ENCODE data around the gene CCDC134.

The CCDC134 gene

GRCh38 chr22:41822317-41823057, 22.0 kb downstream of the CCDC134 start:
- Histone ChIP-seq H3K36me3 (ENCODE audit: control insufficient read depth, insufficient read depth, low read length) (peaks cover 7% of the 10 kb centered on the region), H3K4me1 (ENCODE audit: control insufficient read depth, insufficient read depth, low read length, poor library complexity, severe bottlenecking) (peaks cover 2% of the 10 kb centered on the region), H3K9me3 (ENCODE audit: control insufficient read depth, low read length) (no peaks in the 10 kb centered on the region), H3K4me3 (ENCODE audit: insufficient read depth, low read depth, low read length, poor library complexity, severe bottlenecking) (no peak overlapping the region), H3K27ac (ENCODE audit: insufficient read depth, low read length, poor library complexity, severe bottlenecking) (peak overlapping the region; percentile 0), H3K27me3 (replicated peaks; ENCODE audit: control insufficient read depth, insufficient read depth, low read length, poor library complexity, severe bottlenecking) (no peaks in the 10 kb centered on the region)
- DNase-seq: no peak

GRCh38 chr22:41823797-41824196, 23.3 kb downstream of the CCDC134 start:
- Histone ChIP-seq H3K27me3 (replicated peaks; ENCODE audit: control insufficient read depth, insufficient read depth, low read length, poor library complexity, severe bottlenecking) (no peaks in the 10 kb centered on the region), H3K9me3 (ENCODE audit: control insufficient read depth, low read length) (no peaks in the 10 kb centered on the region), H3K4me1 (ENCODE audit: control insufficient read depth, insufficient read depth, low read length, poor library complexity, severe bottlenecking) (peaks cover 2% of the 10 kb centered on the region), H3K36me3 (ENCODE audit: control insufficient read depth, insufficient read depth, low read length) (peaks cover 7% of the 10 kb centered on the region), H3K27ac (ENCODE audit: insufficient read depth, low read length, poor library complexity, severe bottlenecking) (no peak overlapping the region), H3K4me3 (ENCODE audit: insufficient read depth, low read depth, low read length, poor library complexity, severe bottlenecking) (no peak overlapping the region)
- DNase-seq: no peak

GRCh38 chr22:41825376-41825775, 24.9 kb downstream of the CCDC134 start:
- H3K27ac ChIP-seq (ENCODE audit: insufficient read depth, low read length, poor library complexity, severe bottlenecking): no peak overlapping the region
- DNase-seq: no peak
- no peaks in the 10 kb centered on the region for H3K9me3 ChIP-seq (ENCODE audit: control insufficient read depth, low read length)

DNA sequence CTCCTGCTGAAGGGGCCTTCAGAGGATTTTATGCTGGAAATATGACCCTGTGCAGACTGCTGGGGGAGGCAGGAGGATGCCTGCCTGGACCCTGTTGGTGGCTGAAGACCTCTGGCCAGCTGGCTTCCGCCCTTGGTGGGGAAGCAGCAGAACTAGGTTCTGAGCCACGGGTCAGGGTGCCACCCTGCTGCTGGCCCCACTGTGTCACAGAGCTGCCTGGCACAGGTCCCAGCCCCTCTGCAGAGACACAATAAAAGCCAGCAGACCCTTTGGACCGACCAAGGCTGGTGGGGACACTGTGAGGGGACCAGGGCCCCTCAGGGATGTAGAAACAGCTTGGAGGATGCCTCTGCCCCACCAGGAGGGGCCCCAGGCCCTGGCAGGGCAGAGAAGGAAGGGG, 25.5 kb downstream of the CCDC134 start:
- H3K27me3 ChIP-seq (replicated peaks; ENCODE audit: control insufficient read depth, insufficient read depth, low read length, poor library complexity, severe bottlenecking): no peaks in the 10 kb centered on the region
- no peak overlapping the region for H3K27ac ChIP-seq (ENCODE audit: insufficient read depth, low read length, poor library complexity, severe bottlenecking)
- H3K36me3 ChIP-seq (ENCODE audit: control insufficient read depth, insufficient read depth, low read length): no peaks in the 10 kb centered on the region
- DNase-seq: no peak
- peaks cover 2% of the 10 kb centered on the region for H3K4me1 ChIP-seq (ENCODE audit: control insufficient read depth, insufficient read depth, low read length, poor library complexity, severe bottlenecking)
- no peak overlapping the region for H3K4me3 ChIP-seq (ENCODE audit: insufficient read depth, low read depth, low read length, poor library complexity, severe bottlenecking)
- H3K9me3 ChIP-seq (ENCODE audit: control insufficient read depth, low read length): no peaks in the 10 kb centered on the region

More at GRCh38 chr22:41825376-41825775, 24.9 kb downstream of the CCDC134 start:
- peaks cover 2% of the 10 kb centered on the region for H3K4me1 ChIP-seq (ENCODE audit: control insufficient read depth, insufficient read depth, low read length, poor library complexity, severe bottlenecking)
- H3K27me3 ChIP-seq (replicated peaks; ENCODE audit: control insufficient read depth, insufficient read depth, low read length, poor library complexity, severe bottlenecking): no peaks in the 10 kb centered on the region
- no peaks in the 10 kb centered on the region for H3K36me3 ChIP-seq (ENCODE audit: control insufficient read depth, insufficient read depth, low read length)
- no peak overlapping the region for H3K4me3 ChIP-seq (ENCODE audit: insufficient read depth, low read depth, low read length, poor library complexity, severe bottlenecking)

- Histone ChIP-seq H3K4me3 (ENCODE audit: insufficient read depth, low read depth, low read length, poor library complexity, severe bottlenecking) (no peak overlapping the region), H3K36me3 (ENCODE audit: control insufficient read depth, insufficient read depth, low read length) (no peaks in the 10 kb centered on the region), H3K27ac (ENCODE audit: insufficient read depth, low read length, poor library complexity, severe bottlenecking) (no peak overlapping the region), H3K27me3 (replicated peaks; ENCODE audit: control insufficient read depth, insufficient read depth, low read length, poor library complexity, severe bottlenecking) (no peaks in the 10 kb centered on the region), H3K4me1 (ENCODE audit: control insufficient read depth, insufficient read depth, low read length, poor library complexity, severe bottlenecking) (peaks cover 2% of the 10 kb centered on the region), H3K9me3 (ENCODE audit: control insufficient read depth, low read length) (no peaks in the 10 kb centered on the region)
- no peak for DNase-seq
Measured at GRCh38 chr22:41826430-41827383, 26.2 kb downstream of the CCDC134 start.

GRCh38 chr22:41827671-41828070, 27.2 kb downstream of the CCDC134 start:
- H3K9me3 ChIP-seq (ENCODE audit: control insufficient read depth, low read length): no peaks in the 10 kb centered on the region
- no peak for DNase-seq
- H3K27me3 ChIP-seq (replicated peaks; ENCODE audit: control insufficient read depth, insufficient read depth, low read length, poor library complexity, severe bottlenecking): no peaks in the 10 kb centered on the region
- peaks cover 7% of the 10 kb centered on the region for H3K4me1 ChIP-seq (ENCODE audit: control insufficient read depth, insufficient read depth, low read length, poor library complexity, severe bottlenecking)
- no peak overlapping the region for H3K4me3 ChIP-seq (ENCODE audit: insufficient read depth, low read depth, low read length, poor library complexity, severe bottlenecking)
- no peak overlapping the region for H3K27ac ChIP-seq (ENCODE audit: insufficient read depth, low read length, poor library complexity, severe bottlenecking)
- no peaks in the 10 kb centered on the region for H3K36me3 ChIP-seq (ENCODE audit: control insufficient read depth, insufficient read depth, low read length)

DNA sequence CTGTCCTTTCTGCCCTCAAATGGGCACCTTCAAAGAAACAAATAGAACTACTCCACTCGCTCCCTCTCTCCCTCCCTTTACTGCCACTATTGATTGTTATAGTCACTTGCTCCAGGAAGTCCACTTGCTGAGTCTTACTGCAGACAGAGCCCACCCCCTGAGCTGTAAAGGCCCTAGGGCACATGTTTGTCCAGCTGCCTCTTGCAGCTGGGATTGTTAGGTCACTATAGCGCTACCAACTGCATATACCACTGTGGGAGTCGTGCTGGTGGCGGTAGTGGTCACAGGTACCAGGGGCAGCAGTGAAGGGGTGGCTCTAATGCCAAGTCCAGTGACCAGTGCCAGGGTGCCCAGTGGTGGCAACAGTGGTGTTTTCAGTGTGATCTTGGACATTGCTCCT, 28.0 kb downstream of the CCDC134 start:
- peaks cover 4% of the 10 kb centered on the region for H3K4me1 ChIP-seq (ENCODE audit: control insufficient read depth, insufficient read depth, low read length, poor library complexity, severe bottlenecking)
- no peak overlapping the region for H3K4me3 ChIP-seq (ENCODE audit: insufficient read depth, low read depth, low read length, poor library complexity, severe bottlenecking)
- DNase-seq: no peak
- H3K27ac ChIP-seq (ENCODE audit: insufficient read depth, low read length, poor library complexity, severe bottlenecking): no peak overlapping the region
- H3K36me3 ChIP-seq (ENCODE audit: control insufficient read depth, insufficient read depth, low read length): no peaks in the 10 kb centered on the region
- no peaks in the 10 kb centered on the region for H3K9me3 ChIP-seq (ENCODE audit: control insufficient read depth, low read length)
- no peaks in the 10 kb centered on the region for H3K27me3 ChIP-seq (replicated peaks; ENCODE audit: control insufficient read depth, insufficient read depth, low read length, poor library complexity, severe bottlenecking)

DNA sequence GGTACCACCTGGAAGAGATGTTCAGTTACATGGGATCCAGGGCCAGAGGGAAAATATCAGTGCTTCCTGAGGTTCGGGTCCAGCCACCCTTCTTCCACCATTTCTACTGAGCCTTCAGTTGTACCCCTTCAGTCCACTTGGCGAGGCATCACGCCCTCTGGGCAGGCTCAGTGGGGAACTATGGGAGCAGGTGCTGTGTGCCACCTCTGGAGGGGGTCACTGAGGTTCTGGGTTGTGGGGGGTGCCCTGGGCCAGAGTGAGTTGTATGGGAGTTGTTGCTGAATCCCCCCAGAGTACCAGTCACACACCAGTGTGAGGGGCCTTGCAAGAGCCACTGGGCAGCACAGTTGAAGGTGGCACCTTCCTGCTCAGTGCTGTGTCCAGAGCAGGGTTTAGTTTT, 29.7 kb downstream of the CCDC134 start:
- Histone ChIP-seq H3K4me3 (ENCODE audit: insufficient read depth, low read depth, low read length, poor library complexity, severe bottlenecking) (no peak overlapping the region), H3K27me3 (replicated peaks; ENCODE audit: control insufficient read depth, insufficient read depth, low read length, poor library complexity, severe bottlenecking) (no peaks in the 10 kb centered on the region), H3K27ac (ENCODE audit: insufficient read depth, low read length, poor library complexity, severe bottlenecking) (no peak overlapping the region), H3K4me1 (ENCODE audit: control insufficient read depth, insufficient read depth, low read length, poor library complexity, severe bottlenecking) (peaks cover 13% of the 10 kb centered on the region), H3K9me3 (ENCODE audit: control insufficient read depth, low read length) (no peaks in the 10 kb centered on the region), H3K36me3 (ENCODE audit: control insufficient read depth, insufficient read depth, low read length) (no peaks in the 10 kb centered on the region)
- DNase-seq: no peak

DNA sequence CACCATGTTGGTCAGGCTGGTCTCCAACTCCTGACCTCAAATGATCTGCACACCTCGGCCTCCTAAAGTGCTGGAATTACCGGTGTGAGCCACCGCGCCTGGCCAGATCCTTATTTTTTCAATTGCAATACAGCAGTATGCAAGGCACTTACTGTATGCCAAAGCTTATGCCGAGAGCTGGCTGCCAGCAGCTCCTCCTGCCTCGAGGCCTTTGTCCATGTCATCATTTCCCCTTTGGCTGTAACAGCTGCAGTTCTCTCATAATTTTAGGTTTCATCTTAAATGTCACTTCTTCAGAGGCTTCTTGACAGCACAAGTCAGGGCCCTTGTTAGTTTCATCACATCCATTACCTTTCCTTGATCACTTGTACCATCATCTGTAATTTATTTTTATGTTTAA, 30.9 kb downstream of the CCDC134 start:
- Histone ChIP-seq H3K4me1 (ENCODE audit: control insufficient read depth, insufficient read depth, low read length, poor library complexity, severe bottlenecking) (peaks cover 13% of the 10 kb centered on the region), H3K27ac (ENCODE audit: insufficient read depth, low read length, poor library complexity, severe bottlenecking) (no peak overlapping the region), H3K36me3 (ENCODE audit: control insufficient read depth, insufficient read depth, low read length) (peaks cover 3% of the 10 kb centered on the region), H3K4me3 (ENCODE audit: insufficient read depth, low read depth, low read length, poor library complexity, severe bottlenecking) (no peak overlapping the region), H3K27me3 (replicated peaks; ENCODE audit: control insufficient read depth, insufficient read depth, low read length, poor library complexity, severe bottlenecking) (no peaks in the 10 kb centered on the region), H3K9me3 (ENCODE audit: control insufficient read depth, low read length) (no peaks in the 10 kb centered on the region)
- DNase-seq: no peak

Data from effector memory CD4-positive, alpha-beta T cell (primary cell).